Measurements from ENCODE around the gene KSR1. TPM values are rescaled to one million over a fixed set of nuclear protein-coding genes. Genes with fewer than 3 reads are reported as not detected.

The KSR1 gene
- total and polyA plus RNA-seq, 2 of the 8 experiments (the other 6 are each of a cell fraction or from before 2014, with no cell fraction given): 14.1 to 34.7 TPM

- TF ChIP-seq MAFK (IDR thresholded peaks at IDR 0.05; ENCODE audit: low read depth, low read length): no peak
- no peak for TF ChIP-seq BCL11A (IDR thresholded peaks at IDR 0.05; ENCODE audit: low read depth in 2 of 2, low read length in 2 of 2)
- no peak for TF ChIP-seq PHF8 (conservative IDR thresholded peaks at IDR 0.05; ENCODE audit: low read depth, low read length)
- TF ChIP-seq CHD2 (IDR thresholded peaks at IDR 0.05; ENCODE audit: low read length): no peak
- TF ChIP-seq HDAC6 (IDR thresholded peaks at IDR 0.05; ENCODE audit: low read depth, low read length): no peak
These were observed 218.1 kb downstream of the KSR1 start (continued) for GRCh38 chr17:27674335-27674734.

Small RNAs within 50 kb of the gene (small RNA-seq; reads per million reads assigned to genes)
- not detected for gene AC015688.5 (ENCODE audit: insufficient read depth)

Other genes starting within 250 kb of the KSR1 start
- 101 and 113 TPM in 2 replicates for gene WSB1, start 162.3 kb upstream of the KSR1 start, total RNA-seq (2021; fragmentation: NEBNext Ultra II Directional; extraction: Animal tissue kit (Norgen Biotek cat#: 25700))
- gene WSB1, start 162.3 kb upstream of the KSR1 start, polyA plus RNA-seq (2011; rRNA removed): 140 and 261 TPM in 2 replicates
- gene LGALS9, start 174.7 kb downstream of the KSR1 start, total RNA-seq (2021; fragmentation: NEBNext Ultra II Directional; extraction: Animal tissue kit (Norgen Biotek cat#: 25700)): 0.77 and 1.7 TPM in 2 replicates
- gene LGALS9, start 174.7 kb downstream of the KSR1 start, polyA plus RNA-seq (2011; rRNA removed): 0.95 and 2.8 TPM in 2 replicates

Measured in H1 (cell line).